ENCODE results near the gene ALDH1A3. TPM values are rescaled to one million over a fixed set of nuclear protein-coding genes. Genes with fewer than 3 reads are reported as not detected.

The ALDH1A3 gene
- polyA plus RNA-seq, 1 of the 3 experiments (the other 2 are of a cell fraction), result 4.4 TPM

- H3K79me2 ChIP-seq (ENCODE audit: insufficient read depth), result peaks cover 4% of the 10 kb centered on the region; the same call in 1 of the 2 replicates
- no peak for TF ChIP-seq MAX (IDR thresholded peaks at IDR 0.05; ENCODE audit: low read depth)
- no peak for TF ChIP-seq CTCF (IDR thresholded peaks at IDR 0.05)
- TF ChIP-seq RFX5 (IDR thresholded peaks at IDR 0.05; ENCODE audit: low read length), result no peak
- TF ChIP-seq IRF3 (IDR thresholded peaks at IDR 0.05; ENCODE audit: low read depth, low read length), result no peak
- TF ChIP-seq MEF2A (IDR thresholded peaks at IDR 0.05; ENCODE audit: borderline replicate concordance, low read depth), result no peak
- TF ChIP-seq ZBTB33 (IDR thresholded peaks at IDR 0.05; ENCODE audit: borderline replicate concordance, low read depth), result no peak
- no peak for TF ChIP-seq MXI1 (IDR thresholded peaks at IDR 0.05; ENCODE audit: low read depth, low read length)
- no peak for TF ChIP-seq PBX3 (IDR thresholded peaks at IDR 0.05)
- no peak for TF ChIP-seq EZH2phosphoT487 (IDR thresholded peaks at IDR 0.05; ENCODE audit: borderline replicate concordance, low read depth)
- TF ChIP-seq USF2 (IDR thresholded peaks at IDR 0.05; ENCODE audit: borderline replicate concordance, low read depth, low read length), result no peak
- no peak for TF ChIP-seq TCF12 (IDR thresholded peaks at IDR 0.05)
- no peak for TF ChIP-seq RCOR1 (IDR thresholded peaks at IDR 0.05; ENCODE audit: low read length)
- no peak for TF ChIP-seq REST (IDR thresholded peaks at IDR 0.05; ENCODE audit: low read depth, low read length)
- no peak for TF ChIP-seq NRF1 (IDR thresholded peaks at IDR 0.05; ENCODE audit: low read depth, low read length)
- no peak for TF ChIP-seq EP300 (IDR thresholded peaks at IDR 0.05; ENCODE audit: borderline replicate concordance in 1 of 2, low read depth in 1 of 2, low read length in 1 of 2)
- no peak for TF ChIP-seq GATA2 (CRISPR knock-in tag; IDR thresholded peaks at IDR 0.05)
- TF ChIP-seq TEAD4 (IDR thresholded peaks at IDR 0.05; ENCODE audit: borderline replicate concordance, insufficient read depth), result no peak
- TF ChIP-seq GABPA (IDR thresholded peaks at IDR 0.05; ENCODE audit: low read depth), result no peak
- TF ChIP-seq NFIC (IDR thresholded peaks at IDR 0.05; ENCODE audit: borderline replicate concordance), result no peak
- CTCF ChIA-PET, result interaction anchor here (1.1 kb wide), 1 partner anchor 83 kb away, joined by 3 read pairs; no protein-coding TSS in a partner anchor
- H2AFZ ChIP-seq (ENCODE audit: low read depth), result no peak overlapping the region
- no peak overlapping the region for H3K4me3 ChIP-seq (ENCODE audit: low read depth in 2 of 2, low read length in 1 of 2)
- no peaks in the 10 kb centered on the region for H4K20me1 ChIP-seq (ENCODE audit: insufficient read depth)
- no peaks in the 10 kb centered on the region for H3K9me2 ChIP-seq
- H3K36me3 ChIP-seq (replicated peaks in 1 of 2; ENCODE audit: control insufficient read depth in 1 of 2, insufficient read depth in 2 of 2, low read length in 1 of 2), result peaks cover 0 to 15% of the 10 kb centered on the region in 2 experiments
- no peak overlapping the region for H3K9ac ChIP-seq
- H3K9me3 ChIP-seq, result no peaks in the 10 kb centered on the region
- H3K27ac ChIP-seq (ENCODE audit: low read depth in 2 of 2, low read length in 1 of 2), result no peak overlapping the region
- peaks cover 0 to 14% of the 10 kb centered on the region in 2 experiments; a peak in 1 of 4 replicates for H3K4me1 ChIP-seq (ENCODE audit: control insufficient read depth in 1 of 2, insufficient read depth in 2 of 2, low read depth in 1 of 2, low read length in 1 of 2)
- DNase-seq, result no peak
- H3K4me2 ChIP-seq, result no peak overlapping the region
- 90% methylated on average over 8 of the region's 8 CpGs for WGBS (ENCODE audit: low lambda C conversion rate)
- no peaks in the 10 kb centered on the region for H3K27me3 ChIP-seq (ENCODE audit: insufficient read depth)
- POLR2A ChIA-PET, result no interaction called here
- H3F3A ChIP-seq (replicated peaks; ENCODE audit: insufficient read depth), result peaks cover 5% of the 10 kb centered on the region
These were observed 45.8 kb downstream of the ALDH1A3 start for GRCh38 chr15:100925480-100925879.
